ENCODE data around the gene HSPD1. TPM values are rescaled to one million over a fixed set of nuclear protein-coding genes. Genes with fewer than 3 reads are reported as not detected.
A peak's percentile ranks its signal among the peaks of the same experiment; 100 is the strongest.

HSPD1 gene
- total and polyA plus RNA-seq, 8 donors = 79.9 to 218 (median 127) TPM

DNA sequence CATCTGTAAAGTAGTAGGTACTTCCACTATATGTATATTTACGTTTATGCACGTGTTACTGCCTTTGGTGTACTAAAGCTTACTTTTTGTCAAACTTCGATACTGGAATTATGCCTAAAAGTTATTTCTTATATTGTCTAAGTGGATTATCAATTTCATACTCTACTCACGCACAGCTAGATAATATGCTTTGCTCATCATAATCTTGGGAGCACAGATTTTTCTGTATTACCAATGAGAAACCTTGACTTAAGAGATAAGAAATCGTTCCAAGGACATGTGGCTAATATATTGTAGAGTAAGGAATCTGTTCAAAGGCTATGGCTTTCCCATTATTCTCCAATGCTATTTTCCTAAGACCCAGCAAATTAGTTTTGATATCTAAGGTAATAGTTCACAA, 7.0 kb upstream of the HSPD1 start:
- Histone ChIP-seq H3K27me3 (no peaks in the 10 kb centered on the region), H3K36me3 (peaks cover 3 to 41% (median 24%) of the 10 kb centered on the region in 4 donors), H3K27ac (no peak overlapping the region), H3K4me3 (no peak overlapping the region), H3K9me3 (no peaks in the 10 kb centered on the region), H3K4me1 (peaks cover 7 to 16% (median 12%) of the 10 kb centered on the region in 4 donors)
- no peak for DNase-seq
- no peak for TF ChIP-seq POLR2A (IDR thresholded peaks at IDR 0.05)
- no peak for TF ChIP-seq EP300 (IDR thresholded peaks at IDR 0.05)
- TF ChIP-seq POLR2AphosphoS5 (IDR thresholded peaks at IDR 0.05) = no peak
- TF ChIP-seq, protein P1, sequence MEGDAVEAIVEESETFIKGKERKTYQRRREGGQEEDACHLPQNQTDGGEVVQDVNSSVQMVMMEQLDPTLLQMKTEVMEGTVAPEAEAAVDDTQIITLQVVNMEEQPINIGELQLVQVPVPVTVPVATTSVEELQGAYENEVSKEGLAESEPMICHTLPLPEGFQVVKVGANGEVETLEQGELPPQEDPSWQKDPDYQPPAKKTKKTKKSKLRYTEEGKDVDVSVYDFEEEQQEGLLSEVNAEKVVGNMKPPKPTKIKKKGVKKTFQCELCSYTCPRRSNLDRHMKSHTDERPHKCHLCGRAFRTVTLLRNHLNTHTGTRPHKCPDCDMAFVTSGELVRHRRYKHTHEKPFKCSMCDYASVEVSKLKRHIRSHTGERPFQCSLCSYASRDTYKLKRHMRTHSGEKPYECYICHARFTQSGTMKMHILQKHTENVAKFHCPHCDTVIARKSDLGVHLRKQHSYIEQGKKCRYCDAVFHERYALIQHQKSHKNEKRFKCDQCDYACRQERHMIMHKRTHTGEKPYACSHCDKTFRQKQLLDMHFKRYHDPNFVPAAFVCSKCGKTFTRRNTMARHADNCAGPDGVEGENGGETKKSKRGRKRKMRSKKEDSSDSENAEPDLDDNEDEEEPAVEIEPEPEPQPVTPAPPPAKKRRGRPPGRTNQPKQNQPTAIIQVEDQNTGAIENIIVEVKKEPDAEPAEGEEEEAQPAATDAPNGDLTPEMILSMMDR (IDR thresholded peaks at IDR 0.05) = no peak
- intact Hi-C loops (cut with DNase I; ENCODE audit: low total_unique reads) = no loop called here
- WGBS, 5 donors = 86 to 91% (median 88%) methylated on average over 5 of the region's 5 CpGs

DNA sequence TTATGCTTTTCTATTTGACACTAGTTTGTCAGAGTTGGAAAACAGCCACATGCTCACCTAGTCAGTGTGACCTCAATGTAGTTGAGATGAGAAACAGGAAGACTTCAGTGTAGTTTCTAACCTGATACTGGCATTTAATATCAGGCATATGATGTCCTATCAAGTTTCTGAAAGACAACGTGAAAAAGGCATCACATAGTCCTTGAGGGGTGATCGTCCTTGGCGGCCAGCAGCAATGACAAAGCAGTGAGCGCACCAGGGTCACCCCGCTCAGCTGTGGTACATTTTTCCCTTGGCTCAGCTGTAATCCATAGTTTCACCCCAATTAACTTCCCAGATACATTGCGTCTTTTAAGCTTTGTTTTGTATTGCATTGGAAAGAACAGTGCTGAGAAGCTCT, 4.9 kb upstream of the HSPD1 start:
- H3K9me3 ChIP-seq = no peaks in the 10 kb centered on the region
- intact Hi-C loops (cut with DNase I; ENCODE audit: low total_unique reads) = no loop called here
- H3K4me1 ChIP-seq = peaks cover 11 to 27% (median 20%) of the 10 kb centered on the region in 4 donors
- peaks cover 3 to 41% (median 24%) of the 10 kb centered on the region in 4 donors for H3K36me3 ChIP-seq
- no peaks in the 10 kb centered on the region for H3K27me3 ChIP-seq
- TF ChIP-seq POLR2A (IDR thresholded peaks at IDR 0.05) (no peak), POLR2AphosphoS5 (IDR thresholded peaks at IDR 0.05) (no peak), EP300 (IDR thresholded peaks at IDR 0.05) (no peak)
- TF ChIP-seq, protein P1 (IDR thresholded peaks at IDR 0.05) = no peak
- no peak overlapping the region for H3K4me3 ChIP-seq
- 87 to 92% (median 90%) methylated on average over 6 of the region's 6 CpGs for WGBS, 5 donors
- H3K27ac ChIP-seq = no peak overlapping the region
- no peak for DNase-seq

DNA sequence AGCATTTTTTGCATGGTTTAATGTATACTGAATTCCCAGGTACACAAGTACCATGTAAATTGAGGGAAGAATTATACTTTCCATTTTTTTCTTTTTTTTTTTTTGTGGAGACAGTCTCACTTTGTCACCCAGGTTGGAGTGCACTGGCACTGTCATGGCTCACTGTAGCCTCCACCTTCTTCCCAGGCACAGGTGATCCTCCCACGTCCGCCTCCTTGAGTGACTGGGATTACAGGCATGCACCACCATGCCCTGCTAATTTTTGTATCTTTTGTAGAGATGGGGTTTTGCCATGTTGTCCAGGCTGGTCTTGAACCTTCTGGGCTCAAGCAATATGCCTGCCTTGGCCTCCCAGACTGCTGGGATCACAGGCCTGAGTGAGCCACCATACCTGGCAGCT, 4.4 kb upstream of the HSPD1 start:
- Histone ChIP-seq H3K27ac (no peak overlapping the region), H3K4me3 (no peak overlapping the region), H3K9me3 (no peaks in the 10 kb centered on the region), H3K36me3 (peaks cover 3 to 41% (median 24%) of the 10 kb centered on the region in 4 donors), H3K27me3 (no peaks in the 10 kb centered on the region), H3K4me1 (peaks cover 11 to 27% (median 20%) of the 10 kb centered on the region in 4 donors)
- intact Hi-C loops (cut with DNase I; ENCODE audit: low total_unique reads) = no loop called here
- no peak for DNase-seq
- 88 to 98% (median 96%) methylated on average over 2 of the region's 2 CpGs for WGBS, 5 donors
- TF ChIP-seq, protein P1 (IDR thresholded peaks at IDR 0.05) = no peak
- TF ChIP-seq POLR2AphosphoS5 (IDR thresholded peaks at IDR 0.05) (no peak), POLR2A (IDR thresholded peaks at IDR 0.05) (no peak), EP300 (IDR thresholded peaks at IDR 0.05) (no peak)

DNA sequence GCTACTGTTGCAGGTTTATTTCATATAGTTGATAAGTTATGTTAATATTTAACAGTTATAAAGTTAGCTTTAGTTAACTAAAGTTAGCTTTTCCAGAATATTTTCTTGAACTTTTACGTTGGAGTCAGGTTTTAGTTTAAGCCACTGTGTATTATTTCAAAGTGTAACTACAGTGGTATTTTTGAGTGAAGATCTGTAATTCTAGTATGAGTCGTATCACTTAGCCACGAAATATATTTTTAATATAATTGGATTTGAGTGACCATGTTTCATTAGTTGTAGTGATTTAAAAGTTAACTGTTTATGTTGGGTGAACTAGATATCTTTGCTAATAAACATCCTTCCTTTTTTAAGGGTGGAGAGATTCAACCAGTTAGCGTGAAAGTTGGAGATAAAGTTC, 3.0 kb upstream of the HSPD1 start:
- DNase-seq = no peak
- Histone ChIP-seq H3K4me3 (peak overlapping the region in 2 of 4 donors; percentile 78 to 90), H3K4me1 (peaks cover 22 to 39% (median 29%) of the 10 kb centered on the region in 4 donors), H3K36me3 (peaks cover 3 to 37% (median 24%) of the 10 kb centered on the region in 4 donors), H3K27me3 (no peaks in the 10 kb centered on the region), H3K9me3 (no peaks in the 10 kb centered on the region), H3K27ac (peak overlapping the region in 3 of 5 donors; percentile 98 to 100 (median 98))
- TF ChIP-seq POLR2AphosphoS5 (IDR thresholded peaks at IDR 0.05) (no peak), EP300 (IDR thresholded peaks at IDR 0.05) (no peak), POLR2A (IDR thresholded peaks at IDR 0.05) (no peak)
- TF ChIP-seq, protein P1 (IDR thresholded peaks at IDR 0.05) = no peak
- intact Hi-C loops (cut with DNase I; ENCODE audit: low total_unique reads) = no loop called here
- WGBS, 5 donors = 45 to 60% (median 50%) methylated on average over 4 of the region's 4 CpGs
